H1 (cell line): ENCODE measurements around the gene ANAPC13.

Experiments used
- ATF3 ChIP-seq: IDR thresholded peaks from 2 replicates; pipeline ENCODE4 v1.6.1; 2011; ENCODE audit warnings: low read depth, mild to moderate bottlenecking, low read length; ENCODE audit not compliant: insufficient read depth
- CTCF ChIP-seq, 3 experiments: IDR thresholded peaks; 1 replicate in 2 of 3; 2 replicates in 1 of 3; pipeline versions ENCODE4 v1.5.1 to v1.6.1; 2011; ENCODE audit warnings: low read length in 3 of 3, mild to moderate bottlenecking in 3 of 3, inconsistent platforms in 2 of 3, low read depth in 1 of 3, moderate library complexity in 1 of 3; ENCODE audit not compliant: insufficient read depth in 1 of 3; ENCODE audit errors: control extremely low read depth in 1 of 3
- HDAC2 ChIP-seq, 2 experiments: fragments of 300-600 bp in 1 of 2; sonication (generic) in 1 of 2; IDR thresholded peaks; 2 replicates each; pipeline ENCODE4 v1.6.1; 2011 to 2012; ENCODE audit warnings: low read depth in 2 of 2, low read length in 2 of 2, mild to moderate bottlenecking in 2 of 2, moderate library complexity in 2 of 2, borderline replicate concordance in 1 of 2, inconsistent platforms in 1 of 2
- RXRA ChIP-seq: IDR thresholded peaks from 2 replicates; pipeline ENCODE4 v1.6.1; 2011; ENCODE audit warnings: low read depth, mild to moderate bottlenecking, low read length, moderate library complexity; ENCODE audit not compliant: insufficient read depth
- TF ChIP-seq, protein P1 (sequence below): IDR thresholded peaks from 2 replicates; pipeline ENCODE4 v1.6.1; 2012; ENCODE audit warnings: inconsistent platforms

DNA sequence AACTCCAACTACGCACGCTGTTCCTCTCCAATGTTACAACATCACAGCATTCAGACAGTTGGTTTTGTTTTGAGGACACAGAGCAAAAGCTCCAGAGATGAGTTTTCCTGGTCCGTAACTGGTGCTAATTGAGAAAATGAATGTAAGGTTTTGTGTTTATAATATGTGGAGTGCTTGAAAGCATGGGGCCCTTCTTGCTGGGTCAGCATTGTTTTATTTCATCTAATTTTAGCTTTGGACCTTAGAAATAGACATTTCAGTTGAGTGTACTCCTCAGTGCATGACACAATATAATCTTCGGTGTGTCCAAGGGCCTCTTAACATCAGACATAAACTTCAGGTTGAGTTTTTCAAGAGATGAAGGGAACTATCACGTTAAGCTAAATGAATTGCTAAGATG lies 37.1 kb downstream of the ANAPC13 start:
- TF ChIP-seq CTCF (IDR thresholded peaks at IDR 0.05; ENCODE audit: control extremely low read depth in 1 of 3, insufficient read depth in 1 of 3, low read depth in 1 of 3, low read length in 3 of 3) (no peak), ATF3 (no peak), RXRA (no peak), HDAC2 (IDR thresholded peaks at IDR 0.05; ENCODE audit: borderline replicate concordance in 1 of 2, low read depth in 2 of 2, low read length in 2 of 2) (no peak)
- TF ChIP-seq, protein P1, sequence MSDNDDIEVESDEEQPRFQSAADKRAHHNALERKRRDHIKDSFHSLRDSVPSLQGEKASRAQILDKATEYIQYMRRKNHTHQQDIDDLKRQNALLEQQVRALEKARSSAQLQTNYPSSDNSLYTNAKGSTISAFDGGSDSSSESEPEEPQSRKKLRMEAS: no peak
